Islet precursor cell (in vitro differentiated cells): ENCODE measurements around the gene UNC5A.
"Not testable (repeated sequence)": the region's sequence is repeated elsewhere in the genome, so short reads cannot be mapped to it uniquely, and the experiment has no call there.

Source experiments
- DNase-seq: peaks from one replicate; pipeline ENCODE4 v3.0.0-alpha.2; 2018

UNC5A gene

DNA sequence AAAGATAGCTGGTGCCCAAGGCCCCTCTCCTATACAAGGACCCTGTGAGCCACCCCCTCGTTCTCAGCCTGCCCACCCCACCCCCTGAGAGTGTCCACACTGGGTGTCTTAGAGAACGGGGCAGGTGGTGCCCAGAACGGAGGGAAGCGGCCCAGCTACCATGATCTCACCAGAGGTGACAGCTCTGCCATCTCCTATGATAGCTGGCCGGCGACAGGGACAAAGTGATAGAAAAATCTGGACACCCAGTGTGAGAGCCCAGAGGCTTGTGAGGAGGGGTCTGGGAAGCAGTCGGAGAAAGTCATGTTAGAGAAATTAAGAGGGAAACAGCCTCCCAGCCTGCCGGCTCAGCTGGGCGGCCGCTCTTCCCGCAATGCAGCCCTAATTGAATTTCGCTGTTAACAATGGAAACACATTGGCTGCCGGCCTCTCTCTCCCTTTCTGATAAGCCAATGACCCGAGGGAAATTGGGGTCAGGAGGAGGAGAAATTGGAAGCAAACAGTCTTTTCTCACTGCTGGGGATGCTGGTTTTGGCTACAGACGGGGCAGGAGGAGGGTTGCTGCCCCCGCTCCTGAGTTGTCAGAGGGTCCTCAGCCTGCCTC is 56.5 kb downstream of the UNC5A start:
- no peak for DNase-seq

GRCh38 chr5:176868126-176868525 is 57.8 kb downstream of the UNC5A start:
- no peak for DNase-seq

- DNase-seq: no peak
Measured at GRCh38 chr5:176868731-176869130, 58.4 kb downstream of the UNC5A start.

GRCh38 chr5:176869501-176870109 is 59.2 kb downstream of the UNC5A start:
- no peak for DNase-seq

DNA sequence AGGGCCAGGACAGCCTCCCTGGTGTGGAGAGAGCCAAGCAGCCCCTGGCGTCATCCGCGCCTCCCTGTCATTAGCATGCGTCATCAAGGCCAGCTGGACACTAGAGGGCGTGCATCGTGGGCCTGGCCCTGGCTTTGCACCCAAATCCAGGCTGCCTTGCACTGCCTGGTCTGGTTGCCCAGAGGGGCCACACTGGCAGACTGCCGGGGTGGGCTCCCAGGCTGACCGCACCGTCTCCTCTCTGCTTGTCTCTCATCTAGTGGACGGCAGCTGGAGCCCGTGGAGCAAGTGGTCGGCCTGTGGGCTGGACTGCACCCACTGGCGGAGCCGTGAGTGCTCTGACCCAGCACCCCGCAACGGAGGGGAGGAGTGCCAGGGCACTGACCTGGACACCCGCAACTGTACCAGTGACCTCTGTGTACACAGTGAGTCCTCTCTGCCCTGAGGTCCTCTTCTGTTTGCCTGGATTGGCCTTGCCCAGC is 59.8 kb downstream of the UNC5A start:
- DNase-seq: peak; percentile 89

DNA sequence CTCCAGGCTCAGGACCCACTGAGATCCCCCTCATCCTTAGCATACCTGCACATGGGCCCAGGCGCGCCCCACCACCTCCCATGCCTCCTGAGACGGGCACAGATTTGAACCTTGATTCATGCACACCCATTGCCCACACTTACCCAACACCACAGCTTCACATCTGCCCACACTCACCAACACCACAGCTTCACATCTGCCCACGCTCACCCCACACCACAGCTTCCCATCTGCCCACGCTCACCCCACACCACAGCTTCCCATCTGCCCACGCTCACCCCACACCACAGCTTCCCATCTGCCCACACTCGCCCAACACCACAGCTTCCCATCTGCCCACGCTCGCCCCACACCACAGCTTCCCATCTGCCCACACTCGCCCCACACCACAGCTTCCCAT is 60.3 kb downstream of the UNC5A start:
- not testable (repeated sequence) for DNase-seq

- not testable (repeated sequence) for DNase-seq
Measured at GRCh38 chr5:176872586-176872985, 62.2 kb downstream of the UNC5A start.

GRCh38 chr5:176873011-176873410 is 62.7 kb downstream of the UNC5A start:
- not testable (repeated sequence) for DNase-seq

DNA sequence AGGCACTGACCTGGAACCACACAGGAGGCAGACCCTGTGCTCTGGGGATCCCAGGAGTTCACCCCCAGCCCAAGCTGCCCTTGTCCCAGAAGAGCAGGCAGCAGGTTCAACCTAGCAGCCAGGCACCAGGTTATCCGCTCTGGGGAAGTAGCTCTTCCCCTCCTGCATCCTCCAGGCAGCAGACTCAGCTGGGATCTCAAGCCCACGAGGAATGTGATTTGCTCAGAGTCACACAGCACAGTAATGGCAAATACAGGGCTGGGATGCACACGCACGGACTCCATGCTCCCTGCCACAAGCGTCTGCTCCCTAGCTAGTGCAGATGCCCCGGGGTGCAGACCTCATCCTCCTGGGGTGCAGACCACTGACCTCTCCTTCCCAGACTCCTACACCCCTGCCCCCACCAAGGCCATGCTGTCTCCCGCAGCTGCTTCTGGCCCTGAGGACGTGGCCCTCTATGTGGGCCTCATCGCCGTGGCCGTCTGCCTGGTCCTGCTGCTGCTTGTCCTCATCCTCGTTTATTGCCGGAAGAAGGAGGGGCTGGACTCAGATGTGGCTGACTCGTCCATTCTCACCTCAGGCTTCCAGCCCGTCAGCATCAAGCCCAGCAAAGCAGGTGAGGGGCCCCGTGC is 63.3 kb downstream of the UNC5A start:
- no peak for DNase-seq

GRCh38 chr5:176874198-176874780 is 63.9 kb downstream of the UNC5A start:
- no peak for DNase-seq

GRCh38 chr5:176875014-176875550 is 64.7 kb downstream of the UNC5A start:
- DNase-seq: no peak

GRCh38 chr5:176875783-176876505 is 65.6 kb downstream of the UNC5A start:
- DNase-seq: no peak

DNA sequence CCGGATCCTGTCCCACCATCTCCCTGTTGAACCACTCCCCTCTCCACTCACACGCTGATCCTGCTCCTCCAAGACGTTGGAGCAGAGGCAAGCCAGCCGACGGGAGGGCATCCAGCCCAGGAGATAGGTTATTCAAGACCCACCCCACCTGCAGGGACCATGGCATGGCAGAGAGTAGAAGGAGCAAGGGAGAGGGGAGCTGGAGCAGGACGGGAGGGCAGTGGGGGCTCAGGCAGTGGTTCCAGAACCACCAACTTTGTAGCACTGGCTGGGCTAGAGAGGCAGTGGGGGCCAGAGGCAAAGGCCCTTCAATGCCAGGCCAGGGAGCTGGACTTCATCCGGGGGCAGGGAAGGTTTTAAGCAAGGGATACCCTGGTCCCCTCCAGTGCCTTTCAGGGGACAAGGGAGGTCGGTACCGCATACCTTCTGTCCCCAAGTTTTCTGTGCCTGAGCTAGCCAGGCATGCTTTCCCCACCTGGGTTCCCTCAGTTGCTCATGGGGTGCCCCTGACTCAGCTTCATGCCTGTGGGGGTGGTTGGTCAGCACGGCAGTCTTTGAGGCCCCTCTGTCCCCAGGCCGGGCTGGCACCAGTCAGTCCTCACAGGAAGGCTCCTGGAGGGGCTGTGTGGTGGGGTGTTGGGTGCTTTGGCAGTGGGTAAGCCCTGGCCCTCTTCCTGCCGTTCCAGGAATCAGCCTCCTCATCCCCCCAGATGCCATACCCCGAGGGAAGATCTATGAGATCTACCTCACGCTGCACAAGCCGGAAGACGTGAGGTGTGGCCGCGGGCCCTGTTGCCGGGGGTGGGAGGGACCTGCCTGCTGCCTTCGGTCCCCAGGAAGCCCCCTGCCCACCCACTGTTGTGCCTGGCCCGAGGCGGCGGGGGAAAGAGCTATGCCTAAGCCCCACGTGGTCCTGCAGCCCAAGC is 66.4 kb downstream of the UNC5A start:
- DNase-seq: no peak

- no peak for DNase-seq
Measured at GRCh38 chr5:176877793-176878331, 67.5 kb downstream of the UNC5A start.

DNA sequence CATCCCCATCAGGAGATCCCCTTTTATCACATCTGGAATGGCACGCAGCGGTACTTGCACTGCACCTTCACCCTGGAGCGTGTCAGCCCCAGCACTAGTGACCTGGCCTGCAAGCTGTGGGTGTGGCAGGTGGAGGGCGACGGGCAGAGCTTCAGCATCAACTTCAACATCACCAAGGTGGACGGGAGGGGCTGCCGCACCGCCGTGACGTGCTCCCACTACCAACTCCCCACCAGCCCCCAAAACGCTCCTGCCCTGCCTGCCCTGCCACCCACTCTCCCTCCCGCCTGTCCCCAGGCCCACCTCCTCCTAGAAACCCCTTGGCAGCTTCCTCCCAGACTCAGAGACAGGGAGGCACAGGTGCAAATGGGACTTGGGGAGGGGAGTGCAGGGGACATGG is 68.1 kb downstream of the UNC5A start:
- DNase-seq: no peak

DNA sequence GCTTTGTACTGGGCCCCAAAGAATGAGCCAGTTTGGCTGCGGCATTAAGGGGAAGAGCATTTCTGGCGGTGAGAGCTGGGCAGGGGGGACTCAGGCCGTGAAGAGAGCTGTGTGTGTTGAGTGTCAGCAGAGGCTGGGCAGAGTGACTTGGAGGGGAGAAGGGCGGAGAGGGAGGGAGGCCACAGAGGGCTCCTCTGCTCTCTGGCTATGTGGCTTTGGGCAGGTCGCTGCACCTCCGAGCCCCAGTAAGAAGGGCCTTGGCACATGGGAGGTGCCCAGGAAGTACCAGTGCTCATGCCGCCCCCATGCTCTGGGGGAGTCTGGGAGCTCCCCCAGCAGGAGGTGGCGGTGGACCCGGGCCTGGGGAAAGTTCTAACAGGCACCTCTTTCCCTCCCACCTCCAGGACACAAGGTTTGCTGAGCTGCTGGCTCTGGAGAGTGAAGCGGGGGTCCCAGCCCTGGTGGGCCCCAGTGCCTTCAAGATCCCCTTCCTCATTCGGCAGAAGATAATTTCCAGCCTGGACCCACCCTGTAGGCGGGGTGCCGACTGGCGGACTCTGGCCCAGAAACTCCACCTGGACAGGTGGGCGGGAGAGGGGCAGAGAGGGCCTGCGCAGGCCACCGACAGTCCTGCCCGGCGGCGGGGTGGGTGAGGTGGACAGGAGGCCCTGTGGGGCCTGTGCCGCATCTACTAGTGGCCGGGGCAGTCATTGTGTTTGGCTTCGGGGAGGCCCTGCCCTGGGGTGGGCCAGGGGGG is 68.7 kb downstream of the UNC5A start:
- DNase-seq: no peak

GRCh38 chr5:176879663-176880361 is 69.5 kb downstream of the UNC5A start:
- no peak for DNase-seq

DNA sequence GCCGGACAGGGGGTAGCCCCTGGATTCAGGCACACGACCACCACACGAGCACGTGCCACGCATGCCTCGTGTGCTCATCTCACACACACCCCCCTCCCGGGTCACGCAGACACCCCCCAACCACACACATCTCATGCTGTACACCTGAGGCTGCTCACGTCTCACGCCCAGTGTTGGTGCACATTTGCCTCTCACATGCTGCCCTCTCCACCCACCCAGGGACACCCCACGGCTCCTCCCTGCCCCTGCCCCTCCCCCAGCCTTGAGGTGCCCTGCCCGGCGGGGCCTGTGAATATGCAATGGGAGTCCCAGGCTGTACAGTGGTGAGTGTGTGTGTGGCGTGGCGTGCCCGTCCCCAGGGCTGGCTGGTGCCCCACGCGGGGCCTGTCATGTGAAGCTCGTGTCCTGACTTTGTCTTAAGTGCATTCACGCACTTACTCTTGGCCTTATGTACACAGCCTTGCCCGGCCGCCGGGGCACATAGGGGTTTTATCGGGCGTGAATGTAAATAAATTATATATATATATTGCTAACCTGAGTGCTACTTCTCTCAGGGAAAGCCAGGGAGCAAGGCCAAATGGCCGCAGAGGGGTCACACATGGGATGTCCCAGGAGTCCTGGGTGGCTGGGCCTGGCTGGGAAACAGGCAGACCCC is 70.1 kb downstream of the UNC5A start:
- no peak for DNase-seq

DNA sequence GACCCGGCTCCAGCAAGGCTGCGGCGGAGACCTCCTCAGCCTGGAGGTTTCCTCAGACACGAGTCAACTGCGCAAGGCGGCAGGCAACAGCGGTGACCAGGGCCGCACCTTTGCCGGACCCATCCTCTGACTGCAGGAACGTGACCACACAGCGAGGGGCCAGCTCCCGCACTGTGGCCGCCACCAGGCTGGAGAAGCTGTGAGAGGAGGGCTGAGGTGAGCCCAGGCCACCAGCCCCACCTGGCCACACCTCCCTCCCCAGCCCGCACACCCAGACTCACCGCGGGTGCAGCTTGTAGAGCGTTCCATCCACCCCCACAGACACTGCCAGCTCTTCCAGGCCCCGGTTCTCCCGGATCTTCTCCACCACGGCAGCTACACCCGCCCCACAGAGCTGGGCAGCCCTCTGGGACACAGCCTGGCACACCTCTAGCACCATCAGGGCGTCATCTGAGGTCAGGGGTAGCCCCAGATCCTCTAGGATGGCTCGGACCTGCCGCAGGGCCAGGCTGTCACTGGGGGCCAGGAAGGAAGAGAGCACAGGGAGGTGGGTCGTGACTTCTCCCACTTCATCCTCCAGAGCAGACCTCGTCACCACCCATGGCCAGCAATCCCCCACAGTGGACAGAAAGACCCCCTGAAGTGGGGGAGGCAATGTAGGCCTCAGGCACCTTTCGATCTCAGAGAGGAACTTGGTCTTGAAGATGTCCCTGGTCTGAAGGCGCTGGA is 70.8 kb downstream of the UNC5A start:
- DNase-seq: no peak
